WTC11 (cell line): ENCODE results near the gene ZBTB7B. TPM values are rescaled to one million over a fixed set of nuclear protein-coding genes. Genes with fewer than 3 reads are reported as not detected.

ENCODE experiments used
- ATAC-seq: fragments of 200-7000 bp; cut with Tn5 transposase; 2 replicates; pipeline ENCODE4 v1.10.0; 2021; ENCODE audit warnings: mild to moderate bottlenecking, moderate library complexity
- CTCF ChIA-PET: fragments of 300-600 bp; sonication (Branson Sonifier 250); formaldehyde crosslinking; loops from one replicate; lab custom pipeline; 2021; ENCODE audit warnings: antibody characterized with exemption; lab: Charles Lee
- POLR2A ChIA-PET: fragments of 350-600 bp; sonication (Branson Sonifier 250); formaldehyde crosslinking; loops from one replicate; lab custom pipeline; 2021; ENCODE audit warnings: antibody characterized with exemption; lab: Charles Lee
- DNase-seq: peaks from one replicate; pipeline ENCODE4 v3.0.0; 2021; ENCODE audit warnings: low spot score
- H3K27ac Mint-ChIP-seq: 2 replicates; pipeline ENCODE4 v1.8.0; 2021; ENCODE audit warnings: mixed read lengths
- H3K27me3 Mint-ChIP-seq: 2 replicates; pipeline ENCODE4 v1.8.0; 2021; ENCODE audit warnings: low read depth, mild to moderate bottlenecking, moderate library complexity, mixed read lengths
- H3K36me3 Mint-ChIP-seq: 2 replicates; pipeline ENCODE4 v1.8.0; 2021; ENCODE audit warnings: mixed read lengths
- H3K4me1 Mint-ChIP-seq: 2 replicates; pipeline ENCODE4 v1.8.0; 2022; ENCODE audit warnings: mixed read lengths
- H3K4me3 Mint-ChIP-seq: 2 replicates; pipeline ENCODE4 v1.8.0; 2021; ENCODE audit warnings: mild to moderate bottlenecking, moderate library complexity, mixed read lengths
- H3K9me3 Mint-ChIP-seq: 2 replicates; pipeline ENCODE4 v1.8.0; 2021; ENCODE audit warnings: mixed read lengths
- AFF4 ChIP-seq: sonication (generic); formaldehyde crosslinking; IDR thresholded peaks from 2 replicates; pipeline ENCODE4 v1.8.1; 2023; ENCODE audit warnings: mild to moderate bottlenecking, missing genetic modification reagents, borderline replicate concordance
- AR ChIP-seq: fragments of 250-450 bp; sonication (Bioruptor Pico); IDR thresholded peaks from 2 replicates; pipeline ENCODE4 v1.9.0; 2021; ENCODE audit warnings: mild to moderate bottlenecking
- ATF2 ChIP-seq: sonication (generic); formaldehyde crosslinking; IDR thresholded peaks from 2 replicates; pipeline ENCODE4 v1.8.1; 2022; ENCODE audit warnings: low read depth, missing genetic modification reagents, borderline replicate concordance
- ATF6 ChIP-seq: sonication (generic); formaldehyde crosslinking; IDR thresholded peaks from 2 replicates; pipeline ENCODE4 v1.8.1; 2023; ENCODE audit warnings: mild to moderate bottlenecking, missing genetic modification reagents
- CTCF ChIP-seq: fragments of 200-600 bp; IDR thresholded peaks from 2 replicates; pipeline ENCODE4 v1.8.0; 2022; ENCODE audit warnings: antibody characterized with exemption
- ELF4 ChIP-seq: sonication (generic); formaldehyde crosslinking; IDR thresholded peaks from 2 replicates; pipeline ENCODE4 v1.8.1; 2022; ENCODE audit warnings: low read depth, mild to moderate bottlenecking, moderate library complexity, missing genetic modification reagents
- ESRRA ChIP-seq: sonication (generic); formaldehyde crosslinking; IDR thresholded peaks from 2 replicates; pipeline ENCODE4 v1.8.1; 2022; ENCODE audit warnings: mild to moderate bottlenecking, missing genetic modification reagents, borderline replicate concordance
- GTF2I ChIP-seq: fragments of 250-450 bp; sonication (Bioruptor Pico); conservative IDR thresholded peaks from 2 replicates; pipeline ENCODE4 v1.4.0; 2021; ENCODE audit warnings: mild to moderate bottlenecking
- HMGXB4 ChIP-seq: sonication (generic); formaldehyde crosslinking; IDR thresholded peaks from 2 replicates; pipeline ENCODE4 v1.8.1; 2023; ENCODE audit warnings: mild to moderate bottlenecking, moderate library complexity, missing genetic modification reagents
- NFE2L1 ChIP-seq: sonication (generic); formaldehyde crosslinking; IDR thresholded peaks from 2 replicates; pipeline ENCODE4 v1.8.1; 2023; ENCODE audit warnings: missing genetic modification reagents
- PRDM15 ChIP-seq: sonication (generic); formaldehyde crosslinking; IDR thresholded peaks from 2 replicates; pipeline ENCODE4 v1.8.0; 2022; ENCODE audit warnings: missing genetic modification reagents
- TP53 ChIP-seq: sonication (generic); formaldehyde crosslinking; IDR thresholded peaks from 2 replicates; pipeline ENCODE4 v1.8.1; 2023; ENCODE audit warnings: mild to moderate bottlenecking, missing genetic modification reagents
- total RNA-seq: library from RNA; stranded (reverse); gene quantifications from 3 replicates; pipeline ENCODE4 v1.2.3, GENCODE V29; 2021

The ZBTB7B gene
- total RNA-seq, 1 experiment from 2014 or later = 29.8 TPM

- peak; percentile 65 for TF ChIP-seq HMGXB4 (CRISPR knock-in tag)
- TF ChIP-seq GTF2I (CRISPR knock-in tag) = no peak
- TF ChIP-seq CTCF = peak; percentile 70; the same call in 1 of the 2 replicates
- 0 out of 2 replicates have a peak, but pooled peaks have one; percentile 7 for TF ChIP-seq AFF4 (CRISPR knock-in tag)
- TF ChIP-seq ATF6 (CRISPR knock-in tag) = no peak
- TF ChIP-seq ESRRA (CRISPR knock-in tag) = no peak
- TF ChIP-seq NFE2L1 (CRISPR knock-in tag) = no peak
- TF ChIP-seq, all 79 proteins: peak for 6
Measured at GRCh38 chr1:154998818-154999570, 3.6 kb upstream of the ZBTB7B start (continued).

GRCh38 chr1:154999571-155000410, 2.8 kb upstream of the ZBTB7B start:
- POLR2A ChIA-PET = interaction anchor here (1.0 to 13.0 kb wide), 11 partner anchors 9 to 194 kb away, joined by 4 to 176 read pairs (median 7); partner anchors contain the start of genes CKS1B, FLAD1, PBXIP1 and PMVK
- CTCF ChIA-PET = interaction anchor here (0.6 to 10.3 kb wide), 38 partner anchors 8 to 440 kb away, joined by 3 to 176 read pairs (median 8); partner anchors contain the start of genes ADAM15, EFNA3, EFNA4 and FLAD1
- peak; percentile 77 for DNase-seq
- TF ChIP-seq AR = no peak
- TF ChIP-seq PRDM15 = peak; percentile 92
- TF ChIP-seq TP53 = peak; percentile 79; the same call in 1 of the 2 replicates
- no peak for TF ChIP-seq ATF2 (CRISPR knock-in tag)
- peak; percentile 71; the same call in 1 of the 2 replicates for TF ChIP-seq ESRRA (CRISPR knock-in tag)
- TF ChIP-seq ELF4 = no peak

More at GRCh38 chr1:154999571-155000410, 2.8 kb upstream of the ZBTB7B start:
- no peak for ATAC-seq
- no peaks in the 10 kb centered on the region; the same call in 1 of the 2 replicates for H3K27me3 Mint-ChIP-seq
- H3K27ac Mint-ChIP-seq = peak overlapping the region; percentile 99
- H3K9me3 Mint-ChIP-seq = no peaks in the 10 kb centered on the region
- peak overlapping the region; percentile 88 for H3K4me3 Mint-ChIP-seq
- peaks cover 25% of the 10 kb centered on the region for H3K4me1 Mint-ChIP-seq
- H3K36me3 Mint-ChIP-seq = no peaks in the 10 kb centered on the region
